GM12892 (cell line): ENCODE data around the gene CD2BP2.
A peak's percentile ranks its signal among the peaks of the same experiment; 100 is the strongest.
"Not testable (repeated sequence)": the region's sequence is repeated elsewhere in the genome, so short reads cannot be mapped to it uniquely, and the experiment has no call there.

Experiments
- DNase-seq: peaks from one replicate; pipeline ENCODE4 v3.0.0; 2011; ENCODE audit not compliant: insufficient read length
- FAIRE-seq: peaks from 2 replicates; lab custom pipeline; 2011; peaks lifted over from hg19 to GRCh38; lab: Jason Lieb, UNC
- POLR2A ChIP-seq: IDR thresholded peaks from 2 replicates; pipeline ENCODE4 v1.6.1; 2011; ENCODE audit warnings: low read depth, low read length, control low read depth
- POLR2AphosphoS5 ChIP-seq: IDR thresholded peaks from 2 replicates; pipeline ENCODE4 v1.6.1; 2011; ENCODE audit warnings: low read depth, low read length, control low read depth
- TAF1 ChIP-seq: IDR thresholded peaks from 2 replicates; pipeline ENCODE4 v1.6.1; 2011; ENCODE audit warnings: low read depth, mild to moderate bottlenecking, control low read depth, low read length, borderline replicate concordance

The CD2BP2 gene

GRCh38 chr16:30346286-30346685 is 8.8 kb downstream of the CD2BP2 start:
- TF ChIP-seq POLR2A = no peak
- no peak for TF ChIP-seq TAF1
- no peak for TF ChIP-seq POLR2AphosphoS5
- DNase-seq = no peak
- FAIRE-seq = no peak

- not testable (repeated sequence) for FAIRE-seq, DNase-seq
Measured at GRCh38 chr16:30343491-30343820, 11.7 kb downstream of the CD2BP2 start.

GRCh38 chr16:30342751-30343490 is 12.2 kb downstream of the CD2BP2 start:
- FAIRE-seq = no peak

GRCh38 chr16:30341971-30342370 is 13.1 kb downstream of the CD2BP2 start:
- DNase-seq, FAIRE-seq: not testable (repeated sequence)

More at GRCh38 chr16:30342751-30343490, 12.2 kb downstream of the CD2BP2 start:
- TF ChIP-seq POLR2A = no peak
- no peak for TF ChIP-seq TAF1
- no peak for TF ChIP-seq POLR2AphosphoS5
- no peak for DNase-seq

GRCh38 chr16:30340621-30341020 is 14.5 kb downstream of the CD2BP2 start:
- FAIRE-seq (no peak), DNase-seq (no peak)
- no peak for TF ChIP-seq TAF1

- not testable (repeated sequence) for FAIRE-seq, DNase-seq
Measured at GRCh38 chr16:30338715-30339114, 16.4 kb downstream of the CD2BP2 start.

GRCh38 chr16:30337964-30338357 is 17.1 kb downstream of the CD2BP2 start:
- FAIRE-seq, DNase-seq: not testable (repeated sequence)

- TF ChIP-seq POLR2AphosphoS5 (no peak), POLR2A (no peak), TAF1 (no peak)
- FAIRE-seq = no peak
- no peak for DNase-seq
Measured at GRCh38 chr16:30335598-30336474, 19.3 kb downstream of the CD2BP2 start.

- FAIRE-seq = peak; percentile 73
- TF ChIP-seq POLR2AphosphoS5 (peak; percentile 33; the same call in 1 of the 2 replicates), TAF1 (0 out of 2 replicates have a peak, but pooled peaks have one; percentile 12), POLR2A (peak; percentile 65; the same call in 1 of the 2 replicates)
- DNase-seq = not testable (repeated sequence)
Measured at GRCh38 chr16:30335028-30335597, 20.0 kb downstream of the CD2BP2 start.

GRCh38 chr16:30334473-30334989 is 20.6 kb downstream of the CD2BP2 start:
- peak; percentile 49 for DNase-seq
- FAIRE-seq = not testable (repeated sequence)

- not testable (repeated sequence) for FAIRE-seq, DNase-seq
Measured at GRCh38 chr16:30324220-30324619, 30.9 kb downstream of the CD2BP2 start.

GRCh38 chr16:30318647-30319046 is 36.5 kb downstream of the CD2BP2 start:
- not testable (repeated sequence) for FAIRE-seq, DNase-seq

GRCh38 chr16:30310937-30311336 is 44.2 kb downstream of the CD2BP2 start:
- DNase-seq, FAIRE-seq: not testable (repeated sequence)

- not testable (repeated sequence) for DNase-seq, FAIRE-seq
Measured at GRCh38 chr16:30309255-30309654, 45.9 kb downstream of the CD2BP2 start.
